NB4 (cell line): ENCODE measurements around the gene SIPA1.

ENCODE experiments used
- CTCF ChIP-seq: IDR thresholded peaks from one replicate; pipeline ENCODE4 v1.5.1; 2012; ENCODE audit warnings: low read depth, low read length
- MAX ChIP-seq: IDR thresholded peaks from 2 replicates; pipeline ENCODE4 v1.6.1; 2011; ENCODE audit warnings: low read depth, low read length
- POLR2A ChIP-seq: IDR thresholded peaks from 2 replicates; pipeline ENCODE4 v1.6.1; 2011; ENCODE audit warnings: mild to moderate bottlenecking; ENCODE audit not compliant: insufficient read length; ENCODE audit errors: extremely low read depth

GRCh38 chr11:65615950-65616574 lies 21.8 kb upstream of the SIPA1 start:
- TF ChIP-seq CTCF (no peak), POLR2A (no peak), MAX (no peak)
